Astrocyte (in vitro differentiated cells and primary cell): ENCODE data around the gene LAS1L. TPM values are rescaled to one million over a fixed set of nuclear protein-coding genes. Genes with fewer than 3 reads are reported as not detected.
"Not testable (repeated sequence)": the region's sequence is repeated elsewhere in the genome, so short reads cannot be mapped to it uniquely, and the experiment has no call there.

Source experiments
- DNase-seq: peaks from one replicate; pipeline ENCODE4 v3.0.0-alpha.2; 2010; ENCODE audit warnings: low read depth
- FAIRE-seq: peaks from 2 replicates; lab custom pipeline; 2011; peaks lifted over from hg19 to GRCh38; lab: Jason Lieb, UNC
- H2AFZ ChIP-seq: 2 replicates; pipeline ENCODE4 v1.6.0; 2012; ENCODE audit warnings: low read depth, low read length, inconsistent platforms
- H3K27ac ChIP-seq: 2 replicates; pipeline ENCODE4 v1.5.1; 2011; ENCODE audit warnings: low read depth, low read length, inconsistent platforms
- H3K27me3 ChIP-seq: 2 replicates; pipeline ENCODE4 v1.6.0; 2011; ENCODE audit warnings: low read length, inconsistent platforms; ENCODE audit not compliant: insufficient read depth
- H3K36me3 ChIP-seq: 2 replicates; pipeline ENCODE4 v1.5.1; 2011; ENCODE audit warnings: low read length, inconsistent platforms; ENCODE audit not compliant: insufficient read depth
- H3K4me1 ChIP-seq: 2 replicates; pipeline ENCODE4 v1.5.1; 2011; ENCODE audit warnings: low read length, inconsistent platforms; ENCODE audit not compliant: insufficient read depth
- H3K4me2 ChIP-seq: 2 replicates; pipeline ENCODE4 v1.6.0; 2012; ENCODE audit warnings: low read length, inconsistent platforms
- H3K4me3 ChIP-seq: 2 replicates; pipeline ENCODE4 v1.5.1; 2011; ENCODE audit warnings: low read depth, mild to moderate bottlenecking, low read length, inconsistent platforms; ENCODE audit not compliant: insufficient read depth
- H3K79me2 ChIP-seq: 2 replicates; pipeline ENCODE4 v1.6.0; 2012; ENCODE audit warnings: mild to moderate bottlenecking, low read length, inconsistent platforms; ENCODE audit not compliant: insufficient read depth
- H3K9ac ChIP-seq: 2 replicates; pipeline ENCODE4 v1.6.0; 2012; ENCODE audit warnings: mild to moderate bottlenecking, low read length, inconsistent platforms
- H3K9me3 ChIP-seq: 2 replicates; pipeline ENCODE4 v1.5.1; 2012; ENCODE audit warnings: low read depth, mild to moderate bottlenecking, low read length, inconsistent platforms; ENCODE audit not compliant: insufficient read depth
- H4K20me1 ChIP-seq: 2 replicates; pipeline ENCODE4 v1.6.0; 2012; ENCODE audit warnings: low read length, inconsistent platforms; ENCODE audit not compliant: insufficient read depth
- H3K27ac Mint-ChIP-seq: one replicate; pipeline ENCODE4 v1.8.0; 2021; ENCODE audit warnings: mild to moderate bottlenecking, mixed read lengths; ENCODE audit not compliant: unreplicated experiment
- H3K27me3 Mint-ChIP-seq: one replicate; pipeline ENCODE4 v1.8.0; 2021; ENCODE audit warnings: low read depth, mixed read lengths; ENCODE audit not compliant: unreplicated experiment
- H3K36me3 Mint-ChIP-seq: one replicate; pipeline ENCODE4 v1.8.0; 2021; ENCODE audit warnings: low read depth, mixed read lengths; ENCODE audit not compliant: unreplicated experiment
- H3K4me1 Mint-ChIP-seq: one replicate; pipeline ENCODE4 v1.8.0; 2021; ENCODE audit warnings: low read depth, mixed read lengths; ENCODE audit not compliant: unreplicated experiment
- H3K4me3 Mint-ChIP-seq: one replicate; pipeline ENCODE4 v1.8.0; 2021; ENCODE audit warnings: mild to moderate bottlenecking, moderate library complexity, mixed read lengths; ENCODE audit not compliant: unreplicated experiment
- H3K9me3 Mint-ChIP-seq: one replicate; pipeline ENCODE4 v1.8.0; 2021; ENCODE audit warnings: mild to moderate bottlenecking, mixed read lengths; ENCODE audit not compliant: unreplicated experiment
- CTCF ChIP-seq: IDR thresholded peaks from 2 replicates; pipeline ENCODE4 v1.5.1; 2011; ENCODE audit warnings: low read depth, mild to moderate bottlenecking, inconsistent platforms, low read length, moderate library complexity; ENCODE audit not compliant: insufficient read depth
- EZH2 ChIP-seq: IDR thresholded peaks from 2 replicates; pipeline ENCODE4 v1.6.1; 2012; ENCODE audit warnings: mild to moderate bottlenecking, low read length, inconsistent platforms; ENCODE audit not compliant: insufficient read depth
- total RNA-seq: library from RNA; stranded (reverse); gene quantifications from 2 replicates; pipeline ENCODE4 v1.2.1, GENCODE V29; 2021

LAS1L gene
- total RNA-seq, 1 donor from 2014 or later = 35.4 TPM

DNA sequence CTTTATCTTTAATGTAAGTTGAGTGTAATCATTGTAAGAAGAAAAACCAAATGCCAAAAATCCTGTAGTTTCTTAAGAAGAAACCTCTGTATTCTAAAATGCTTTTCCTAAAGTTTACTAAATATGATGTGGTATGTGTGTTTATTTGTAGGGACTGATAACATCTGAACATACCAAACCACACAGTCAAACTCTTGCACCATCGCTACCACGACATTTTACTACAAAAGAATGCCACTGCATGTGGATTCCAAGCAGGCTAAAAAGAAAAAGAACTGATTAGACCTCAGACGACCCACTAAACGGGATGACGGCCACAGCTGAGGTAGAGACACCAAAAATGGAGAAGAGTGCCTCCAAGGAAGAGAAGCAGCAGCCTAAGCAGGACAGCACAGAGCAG lies 46.1 kb downstream of the LAS1L start:
- no peaks in the 10 kb centered on the region for H4K20me1 ChIP-seq
- Mint-ChIP-seq H3K36me3 (no peaks in the 10 kb centered on the region), H3K27ac (no peak overlapping the region), H3K27me3 (no peaks in the 10 kb centered on the region), H3K4me3 (no peak overlapping the region), H3K9me3 (no peaks in the 10 kb centered on the region), H3K4me1 (no peaks in the 10 kb centered on the region)
- H3K4me3 ChIP-seq = no peak overlapping the region
- DNase-seq = no peak
- H3K4me1 ChIP-seq = no peaks in the 10 kb centered on the region
- H3K9ac ChIP-seq = no peak overlapping the region
- H3K9me3 ChIP-seq = no peaks in the 10 kb centered on the region
- H3K4me2 ChIP-seq = no peak overlapping the region
- no peak overlapping the region for H3K27ac ChIP-seq
- H3K79me2 ChIP-seq = no peaks in the 10 kb centered on the region
- no peak for TF ChIP-seq CTCF
- TF ChIP-seq EZH2 = no peak
- no peak overlapping the region for H2AFZ ChIP-seq
- H3K36me3 ChIP-seq = no peaks in the 10 kb centered on the region
- FAIRE-seq = no peak
- no peaks in the 10 kb centered on the region for H3K27me3 ChIP-seq

GRCh38 chrX:65480960-65481359 lies 53.6 kb downstream of the LAS1L start:
- Mint-ChIP-seq H3K27me3 (no peaks in the 10 kb centered on the region), H3K4me1 (peaks cover 3% of the 10 kb centered on the region), H3K36me3 (peaks cover 2% of the 10 kb centered on the region), H3K9me3 (peaks cover 2% of the 10 kb centered on the region), H3K4me3 (no peak overlapping the region), H3K27ac (no peak overlapping the region)
- Histone ChIP-seq H3K27me3 (no peaks in the 10 kb centered on the region), H3K27ac (no peak overlapping the region), H3K4me2 (no peak overlapping the region), H2AFZ (no peak overlapping the region), H3K79me2 (no peaks in the 10 kb centered on the region), H3K4me3 (no peak overlapping the region), H3K9me3 (no peaks in the 10 kb centered on the region), H4K20me1 (no peaks in the 10 kb centered on the region), H3K4me1 (no peaks in the 10 kb centered on the region), H3K9ac (no peak overlapping the region), H3K36me3 (no peaks in the 10 kb centered on the region)
- TF ChIP-seq EZH2 (no peak), CTCF (no peak)
- peak; percentile 96 for FAIRE-seq
- DNase-seq = no peak

DNA sequence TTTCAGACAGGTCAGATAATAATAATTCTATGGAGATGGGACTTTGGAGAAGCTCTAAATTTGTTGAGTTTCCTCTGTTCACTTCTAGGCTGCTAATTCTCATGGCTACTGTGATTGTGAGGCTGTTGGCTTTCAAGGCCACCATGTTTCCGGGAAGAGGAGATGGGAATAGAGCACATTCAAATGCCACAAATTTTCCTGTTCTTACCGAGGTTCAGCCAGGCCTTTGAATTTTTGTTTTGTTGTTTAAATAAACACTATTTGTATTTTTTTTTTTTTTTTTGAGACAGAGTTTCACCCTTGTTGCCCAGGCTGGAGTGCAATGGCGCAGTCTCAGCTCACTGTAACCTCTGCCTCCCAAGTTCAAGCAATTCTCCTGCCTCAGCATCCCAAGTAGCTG lies 55.5 kb downstream of the LAS1L start:
- not testable (repeated sequence) for H3K36me3 Mint-ChIP-seq, FAIRE-seq, H2AFZ ChIP-seq, H3K9me3 ChIP-seq, H3K27ac Mint-ChIP-seq, H3K27me3 ChIP-seq, H3K4me2 ChIP-seq, H3K4me3 ChIP-seq, H3K27me3 Mint-ChIP-seq, H3K4me1 ChIP-seq, H3K79me2 ChIP-seq, H3K27ac ChIP-seq, DNase-seq, H3K36me3 ChIP-seq, H3K4me3 Mint-ChIP-seq, H4K20me1 ChIP-seq, H3K9ac ChIP-seq, H3K4me1 Mint-ChIP-seq, H3K9me3 Mint-ChIP-seq
